H1 (cell line): Measurements from ENCODE around the gene RNF212B. TPM values are rescaled to one million over a fixed set of nuclear protein-coding genes. Genes with fewer than 3 reads are reported as not detected.
"Not testable (repeated sequence)": the region's sequence is repeated elsewhere in the genome, so short reads cannot be mapped to it uniquely, and the experiment has no call there.

Source experiments
- CTCF ChIA-PET: fragments of 300-600 bp; sonication (Branson Sonifier 250); formaldehyde crosslinking; loops from one replicate; lab custom pipeline; 2021; ENCODE audit not compliant: partially characterized antibody; lab: Charles Lee
- POLR2A ChIA-PET: fragments of 300-600 bp; sonication (Branson Sonifier 250); formaldehyde crosslinking; loops from one replicate; lab custom pipeline; 2021; ENCODE audit warnings: inconsistent platforms; ENCODE audit not compliant: partially characterized antibody; lab: Charles Lee
- DNase-seq, 2 experiments: peaks; one replicate each; pipeline versions ENCODE4 v3.0.0 to v3.0.0-alpha.2; 2010 to 2022; ENCODE audit warnings: low spot score in 2 of 2, low read depth in 1 of 2, mixed read lengths in 1 of 2
- FAIRE-seq: peaks from 2 replicates; lab custom pipeline; 2011; peaks lifted over from hg19 to GRCh38; lab: Jason Lieb, UNC
- H2AFZ ChIP-seq: 2 replicates; pipeline ENCODE4 v1.8.1; 2012; ENCODE audit warnings: low read length, inconsistent platforms
- H2AK5ac ChIP-seq: 2 replicates; pipeline ENCODE4 v1.6.1; 2013; ENCODE audit warnings: low read depth, low read length
- H2BK120ac ChIP-seq: replicated peaks from 2 replicates; pipeline ENCODE3; 2013; ENCODE audit warnings: low read depth, low read length, inconsistent platforms
- H2BK12ac ChIP-seq: 2 replicates; pipeline ENCODE4 v1.6.1; 2013; ENCODE audit warnings: low read depth, low read length
- H2BK15ac ChIP-seq: 2 replicates; pipeline ENCODE4 v1.6.1; 2013; ENCODE audit warnings: low read length
- H2BK20ac ChIP-seq: 2 replicates; pipeline ENCODE4 v1.6.1; 2013; ENCODE audit warnings: low read length
- H2BK5ac ChIP-seq: 2 replicates; pipeline ENCODE4 v1.6.1; 2013; ENCODE audit warnings: low read depth, low read length
- H3K14ac ChIP-seq: 2 replicates; pipeline ENCODE4 v1.6.1; 2013; ENCODE audit warnings: inconsistent platforms; ENCODE audit not compliant: insufficient read length
- H3K18ac ChIP-seq: 2 replicates; pipeline ENCODE4 v1.6.1; 2013; ENCODE audit warnings: low read length; ENCODE audit errors: extremely low read depth
- H3K23ac ChIP-seq: 2 replicates; pipeline ENCODE4 v1.6.1; 2013; ENCODE audit warnings: inconsistent platforms; ENCODE audit not compliant: insufficient read length
- H3K23me2 ChIP-seq: 2 replicates; pipeline ENCODE4 v1.6.1; 2013; ENCODE audit warnings: low read depth, low read length
- H3K27ac ChIP-seq: 2 replicates; pipeline ENCODE4 v1.6.1; 2011; ENCODE audit warnings: low read depth, low read length, inconsistent platforms
- H3K27me3 ChIP-seq, 4 experiments: replicated peaks in 1 of 4; 1 replicate in 1 of 4; 2 replicates in 3 of 4; pipeline versions ENCODE4 v1.6.1 to v1.8.1; 2011 to 2013; ENCODE audit warnings: low read length in 3 of 4, mild to moderate bottlenecking in 3 of 4, inconsistent platforms in 2 of 4, mixed read lengths in 2 of 4, moderate library complexity in 1 of 4; ENCODE audit not compliant: control insufficient read depth in 3 of 4, insufficient read depth in 3 of 4; ENCODE audit errors: extremely low read depth in 1 of 4
- H3K36me3 ChIP-seq, 4 experiments: 2 replicates each; pipeline versions ENCODE4 v1.6.1 to v1.8.1; 2011 to 2013; ENCODE audit warnings: mild to moderate bottlenecking in 4 of 4, low read length in 3 of 4, moderate library complexity in 2 of 4, control low read depth in 1 of 4, inconsistent platforms in 1 of 4; ENCODE audit not compliant: insufficient read depth in 4 of 4, control insufficient read depth in 2 of 4
- H3K4ac ChIP-seq: replicated peaks from 2 replicates; pipeline ENCODE3; 2013; ENCODE audit warnings: low read length, low read depth, mixed read lengths, inconsistent platforms; ENCODE audit not compliant: insufficient read length
- H3K4me1 ChIP-seq, 4 experiments: replicated peaks in 1 of 4; 1 replicate in 1 of 4; 2 replicates in 3 of 4; pipeline versions ENCODE4 v1.6.1 to v1.8.1; 2011 to 2013; ENCODE audit warnings: low read length in 3 of 4, inconsistent platforms in 2 of 4, mixed read lengths in 1 of 4; ENCODE audit not compliant: insufficient read depth in 4 of 4, control insufficient read depth in 3 of 4
- H3K4me2 ChIP-seq, 2 experiments: 2 replicates each; pipeline versions ENCODE4 v1.6.1 to v1.8.1; 2011 to 2013; ENCODE audit warnings: low read depth in 2 of 2, low read length in 2 of 2, control low read depth in 1 of 2, inconsistent platforms in 1 of 2, mild to moderate bottlenecking in 1 of 2; ENCODE audit not compliant: insufficient read depth in 1 of 2
- H3K4me3 ChIP-seq, 4 experiments: fragments of 200-600, 300-600 bp in 1 of 4; sonication (generic), shearing (Covaris generic), sonication (Bioruptor Twin) in 1 of 4; 2 replicates each; pipeline versions ENCODE4 v1.5.1 to v1.8.1; 2011 to 2016; ENCODE audit warnings: low read length in 4 of 4, low read depth in 3 of 4, control low read depth in 2 of 4, inconsistent platforms in 2 of 4, mild to moderate bottlenecking in 2 of 4, mixed read lengths in 1 of 4, moderate library complexity in 1 of 4; ENCODE audit not compliant: insufficient read depth in 2 of 4; ENCODE audit errors: extremely low read depth in 1 of 4
- H3K56ac ChIP-seq: replicated peaks from 2 replicates; pipeline ENCODE3; 2013; ENCODE audit warnings: low read depth, mild to moderate bottlenecking, mixed read lengths, low read length, inconsistent platforms; ENCODE audit not compliant: insufficient read length
- H3K79me1 ChIP-seq: 2 replicates; pipeline ENCODE4 v1.6.1; 2013; ENCODE audit warnings: low read depth, low read length, control low read depth
- H3K79me2 ChIP-seq, 2 experiments: 2 replicates each; pipeline versions ENCODE4 v1.6.1 to v1.8.1; 2012 to 2013; ENCODE audit warnings: low read length in 2 of 2, mild to moderate bottlenecking in 2 of 2, inconsistent platforms in 1 of 2; ENCODE audit not compliant: insufficient read depth in 2 of 2, control insufficient read depth in 1 of 2
- H3K9ac ChIP-seq, 4 experiments: replicated peaks in 1 of 4; 1 replicate in 1 of 4; 2 replicates in 3 of 4; pipeline versions ENCODE4 v1.6.1 to v1.8.1; 2011 to 2013; ENCODE audit warnings: low read depth in 3 of 4, low read length in 3 of 4, control low read depth in 2 of 4, mild to moderate bottlenecking in 2 of 4, moderate library complexity in 2 of 4, inconsistent platforms in 1 of 4; ENCODE audit errors: extremely low read depth in 1 of 4
- H3K9me3 ChIP-seq, 2 experiments: 2 replicates each; pipeline versions ENCODE4 v1.6.1 to v1.8.1; 2012 to 2013; ENCODE audit warnings: mild to moderate bottlenecking in 2 of 2, moderate library complexity in 2 of 2, control low read depth in 1 of 2, inconsistent platforms in 1 of 2, low read depth in 1 of 2, low read length in 1 of 2, mixed read lengths in 1 of 2; ENCODE audit not compliant: insufficient read depth in 2 of 2
- H4K20me1 ChIP-seq, 2 experiments: replicated peaks in 1 of 2; 2 replicates each; pipeline versions ENCODE3 to v1.8.1; 2011 to 2013; ENCODE audit warnings: inconsistent platforms in 2 of 2, low read length in 2 of 2, mild to moderate bottlenecking in 1 of 2; ENCODE audit not compliant: insufficient read depth in 2 of 2, control insufficient read depth in 1 of 2
- H4K5ac ChIP-seq: 2 replicates; pipeline ENCODE4 v1.6.1; 2013; ENCODE audit warnings: low read length, low read depth, mixed read lengths, inconsistent platforms; ENCODE audit not compliant: insufficient read length
- H4K8ac ChIP-seq: 2 replicates; pipeline ENCODE4 v1.8.0; 2013; ENCODE audit warnings: mild to moderate bottlenecking, moderate library complexity, low read length, inconsistent platforms; ENCODE audit not compliant: insufficient read depth; ENCODE audit errors: extremely low read depth
- H4K91ac ChIP-seq: replicated peaks from 2 replicates; pipeline ENCODE3; 2013; ENCODE audit warnings: low read length, mixed read lengths, inconsistent platforms; ENCODE audit not compliant: insufficient read length
- WGBS, 2 experiments: shearing (Covaris generic) in 1 of 2; methylation state at CpG; one replicate each; pipeline versions ENCODE4 v1.1.6 to v1.1.7; 2013 to 2015; ENCODE audit warnings: low lambda C conversion rate in 2 of 2, mixed read lengths in 2 of 2, inconsistent platforms in 1 of 2, low coverage in 1 of 2, missing lambda C conversion rate in 1 of 2; ENCODE audit not compliant: insufficient replicate concordance in 2 of 2, insufficient coverage in 1 of 2, insufficient read length in 1 of 2; ENCODE audit errors: extremely low coverage in 1 of 2, missing lambda C conversion rate in 1 of 2; 5-methylcytosine and 5-hydroxymethylcytosine counted together
- polyA plus RNA-seq, 7 experiments: library from polyadenylated mRNA; depleted of rRNA in 3 of 7; stranded (reverse) in 5 of 7; unstranded in 2 of 7; fragments of >200 nt in 5 of 7; fragments of 200-250 nt in 2 of 7; gene quantifications; 1 replicate in 5 of 7; 2 replicates in 1 of 7; 4 replicates in 1 of 7; pipeline versions ENCODE4 v1.2.1 to v1.2.3, GENCODE V29; 2011 to 2013; ENCODE audit warnings: missing spikeins in 2 of 7, mixed read lengths in 2 of 7
- total RNA-seq: library from RNA; stranded (reverse); fragmentation: NEBNext Ultra II Directional; extraction: Animal tissue kit (Norgen Biotek cat#: 25700); gene quantifications from 2 replicates; pipeline ENCODE4 v1.2.1, GENCODE V29; 2021

Gene RNF212B
- total and polyA plus RNA-seq, 2 of the 8 experiments (the other 6 are each of a cell fraction or from before 2014, with no cell fraction given), result 0.95 to 1.2 TPM

GRCh38 chr14:23199141-23199540, 38.6 kb upstream of the RNF212B start:
- not testable (repeated sequence) for H3K56ac ChIP-seq, H3K4me1 ChIP-seq, H3K27me3 ChIP-seq, H2BK15ac ChIP-seq, H2AFZ ChIP-seq, H3K23me2 ChIP-seq, H2BK120ac ChIP-seq, H3K4me2 ChIP-seq, H4K91ac ChIP-seq, H4K20me1 ChIP-seq, FAIRE-seq, H4K8ac ChIP-seq, H3K9me3 ChIP-seq, H3K79me1 ChIP-seq, H4K5ac ChIP-seq, H3K4me3 ChIP-seq, H3K27ac ChIP-seq, H3K23ac ChIP-seq, H3K9ac ChIP-seq, H3K36me3 ChIP-seq, H3K4ac ChIP-seq, H3K14ac ChIP-seq, H3K79me2 ChIP-seq
- H2BK20ac ChIP-seq, result 0 out of 2 replicates have a peak overlapping the region, but pooled peaks have one; percentile 95
- H2AK5ac ChIP-seq, result peak overlapping the region; percentile 75; the same call in 1 of the 2 replicates
- ChIA-PET CTCF (interaction anchor here (0.6 to 1.6 kb wide), 7 partner anchors 8 to 1900 kb away, joined by 3 to 4 read pairs (median 3); no protein-coding TSS in a partner anchor), POLR2A (interaction anchor here (0.6 kb wide), 1 partner anchor 22 kb away, joined by 3 read pairs; no protein-coding TSS in a partner anchor)
- H3K18ac ChIP-seq, result peak overlapping the region; percentile 32; the same call in 1 of the 2 replicates
- peak in 1 of 2 experiments; percentile 33 for DNase-seq
- H2BK5ac ChIP-seq, result peak overlapping the region; percentile 86; the same call in 1 of the 2 replicates
- WGBS, 2 experiments, result 86% methylated on average over 1 of the region's 1 CpG; no CpG with 5 or more reads in 1 of the 2 experiments
- H2BK12ac ChIP-seq, result peak overlapping the region; percentile 60; the same call in 1 of the 2 replicates
